ENCODE measurements around the gene TPR.

DNA sequence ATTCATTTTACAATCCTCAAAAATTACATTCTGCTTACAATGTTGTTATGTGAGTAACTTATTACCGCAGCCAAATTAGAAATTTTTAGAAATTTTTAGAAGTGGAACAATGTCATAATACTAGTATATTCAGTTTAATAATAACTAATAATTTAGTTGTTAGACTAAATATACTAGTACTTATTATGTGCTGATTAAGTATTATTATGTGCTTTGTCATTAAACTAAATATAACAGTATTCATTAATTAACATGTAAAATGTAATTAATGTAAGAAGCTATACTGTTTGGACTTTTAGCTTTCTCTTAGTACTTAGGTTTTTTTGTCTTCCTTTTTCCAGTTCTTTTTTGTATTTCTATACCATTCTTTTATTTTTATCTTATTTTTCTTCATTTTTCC lies 15.9 kb upstream of the TPR start:
- TF ChIP-seq, protein P1, sequence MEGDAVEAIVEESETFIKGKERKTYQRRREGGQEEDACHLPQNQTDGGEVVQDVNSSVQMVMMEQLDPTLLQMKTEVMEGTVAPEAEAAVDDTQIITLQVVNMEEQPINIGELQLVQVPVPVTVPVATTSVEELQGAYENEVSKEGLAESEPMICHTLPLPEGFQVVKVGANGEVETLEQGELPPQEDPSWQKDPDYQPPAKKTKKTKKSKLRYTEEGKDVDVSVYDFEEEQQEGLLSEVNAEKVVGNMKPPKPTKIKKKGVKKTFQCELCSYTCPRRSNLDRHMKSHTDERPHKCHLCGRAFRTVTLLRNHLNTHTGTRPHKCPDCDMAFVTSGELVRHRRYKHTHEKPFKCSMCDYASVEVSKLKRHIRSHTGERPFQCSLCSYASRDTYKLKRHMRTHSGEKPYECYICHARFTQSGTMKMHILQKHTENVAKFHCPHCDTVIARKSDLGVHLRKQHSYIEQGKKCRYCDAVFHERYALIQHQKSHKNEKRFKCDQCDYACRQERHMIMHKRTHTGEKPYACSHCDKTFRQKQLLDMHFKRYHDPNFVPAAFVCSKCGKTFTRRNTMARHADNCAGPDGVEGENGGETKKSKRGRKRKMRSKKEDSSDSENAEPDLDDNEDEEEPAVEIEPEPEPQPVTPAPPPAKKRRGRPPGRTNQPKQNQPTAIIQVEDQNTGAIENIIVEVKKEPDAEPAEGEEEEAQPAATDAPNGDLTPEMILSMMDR (IDR thresholded peaks at IDR 0.05) = no peak
- TF ChIP-seq ZFX (IDR thresholded peaks at IDR 0.05; ENCODE audit: borderline replicate concordance) = no peak
